GM23248 (cell line): ENCODE data around the gene ACTL8.

Experiments used
- EZH2 ChIP-seq: fragments of 200-600 bp; sonication (generic); IDR thresholded peaks from 2 replicates; pipeline ENCODE4 v1.6.1; 2018; ENCODE audit warnings: antibody characterized with exemption, mild to moderate bottlenecking; ENCODE audit not compliant: insufficient read depth, poor library complexity, severe bottlenecking
- EZH2phosphoT487 ChIP-seq: fragments of 200-600 bp; sonication (generic); IDR thresholded peaks from 2 replicates; pipeline ENCODE4 v1.6.1; 2018; ENCODE audit warnings: antibody characterized with exemption, moderate library complexity, mild to moderate bottlenecking, low read depth; ENCODE audit not compliant: insufficient read depth

GRCh38 chr1:17831597-17831996 lies 76.5 kb downstream of the ACTL8 start:
- TF ChIP-seq EZH2 (no peak), EZH2phosphoT487 (no peak)
